ENCODE results near the gene FOXS1.

Gene FOXS1

GRCh38 chr20:31820228-31820627 is 25.2 kb downstream of the FOXS1 start:
- Histone ChIP-seq H3K9me3 (ENCODE audit: control insufficient read depth, low read length) (no peaks in the 10 kb centered on the region), H3K14ac (ENCODE audit: low read length in 2 of 2) (no peak overlapping the region), H3K4ac (ENCODE audit: low read depth in 1 of 2, low read length in 2 of 2) (no peak overlapping the region), H3K4me2 (ENCODE audit: low read length, poor library complexity, severe bottlenecking) (no peak overlapping the region), H4K91ac (ENCODE audit: low read length) (no peak overlapping the region), H3K36me3 (ENCODE audit: control insufficient read depth in 1 of 2, insufficient read depth in 2 of 2, low read depth in 1 of 2, low read length in 2 of 2) (no peaks in the 10 kb centered on the region), H2AFZ (ENCODE audit: low read depth, low read length) (no peak overlapping the region), H2BK5ac (ENCODE audit: low read depth, low read length, poor library complexity, severe bottlenecking) (no peak overlapping the region), H2BK120ac (ENCODE audit: low read depth, low read length) (no peak overlapping the region), H3K9ac (ENCODE audit: low read length) (no peak overlapping the region), H3K79me1 (replicated peaks; ENCODE audit: low read length, poor library complexity, severe bottlenecking) (no peaks in the 10 kb centered on the region), H3K4me1 (ENCODE audit: control insufficient read depth, insufficient read depth, low read depth, low read length) (peaks cover 34% of the 10 kb centered on the region), H3K4me3 (ENCODE audit: insufficient read depth in 1 of 2, low read depth in 1 of 2, low read length in 2 of 2) (no peak overlapping the region), H2BK15ac (ENCODE audit: low read depth, poor library complexity, severe bottlenecking) (no peak overlapping the region), H3K18ac (ENCODE audit: low read depth in 1 of 2, low read length in 2 of 2) (no peak overlapping the region), H3K27ac (ENCODE audit: low read length, poor library complexity, severe bottlenecking) (no peak overlapping the region), H2AK5ac (ENCODE audit: low read length, severe bottlenecking) (no peak overlapping the region), H3K27me3 (ENCODE audit: control insufficient read depth in 1 of 2, insufficient read depth in 1 of 2, low read length in 2 of 2) (peaks cover 4 to 52% of the 10 kb centered on the region in 2 experiments), H2BK12ac (ENCODE audit: low read length in 2 of 2) (no peak overlapping the region), H4K8ac (ENCODE audit: low read length) (no peak overlapping the region), H3K23ac (ENCODE audit: low read length in 2 of 2) (no peak overlapping the region)
- DNase-seq, result no peak
- WGBS, result 82% methylated on average over 6 of the region's 6 CpGs

GRCh38 chr20:31819083-31819784 is 26.2 kb downstream of the FOXS1 start, which contains the start of gene MYLK2:
Gene MYLK2 (plus strand): TSS chr20:31819356. CDS start chr20:31819581, 225 bp downstream.
- H3K9me3 ChIP-seq (ENCODE audit: control insufficient read depth, low read length), result no peaks in the 10 kb centered on the region
- no peak within 1 kb of the TSS for H2BK15ac ChIP-seq (ENCODE audit: low read depth, poor library complexity, severe bottlenecking)
- H3K4me2 ChIP-seq (ENCODE audit: low read length, poor library complexity, severe bottlenecking), result no peak within 1 kb of the TSS
- H3K9ac ChIP-seq (ENCODE audit: low read length), result no peak within 1 kb of the TSS
- H3K4me1 ChIP-seq (ENCODE audit: control insufficient read depth, insufficient read depth, low read depth, low read length), result peaks cover 30% of the 10 kb centered on the region
- H2AFZ ChIP-seq (ENCODE audit: low read depth, low read length), result no peak within 1 kb of the TSS
- no peak within 1 kb of the TSS for H3K4me3 ChIP-seq (ENCODE audit: insufficient read depth in 1 of 2, low read depth in 1 of 2, low read length in 2 of 2)
- no peak within 1 kb of the TSS for H3K14ac ChIP-seq (ENCODE audit: low read length in 2 of 2)
- H3K27me3 ChIP-seq (ENCODE audit: control insufficient read depth in 1 of 2, insufficient read depth in 1 of 2, low read length in 2 of 2), result peaks cover 0 to 42% of the 10 kb centered on the region in 2 experiments
- H2BK12ac ChIP-seq (ENCODE audit: low read length in 2 of 2), result no peak within 1 kb of the TSS
- no peaks in the 10 kb centered on the region for H3K36me3 ChIP-seq (ENCODE audit: control insufficient read depth in 1 of 2, insufficient read depth in 2 of 2, low read depth in 1 of 2, low read length in 2 of 2)
- no peak within 1 kb of the TSS for H4K91ac ChIP-seq (ENCODE audit: low read length)
- no peak within 1 kb of the TSS for H3K27ac ChIP-seq (ENCODE audit: low read length, poor library complexity, severe bottlenecking)
- WGBS, result 87% methylated on average over 16 of the region's 16 CpGs
- H2BK120ac ChIP-seq (ENCODE audit: low read depth, low read length), result no peak within 1 kb of the TSS
- no peak within 1 kb of the TSS for H3K4ac ChIP-seq (ENCODE audit: low read depth in 1 of 2, low read length in 2 of 2)
- H3K18ac ChIP-seq (ENCODE audit: low read depth in 1 of 2, low read length in 2 of 2), result no peak within 1 kb of the TSS
- no peak for DNase-seq
- no peaks in the 10 kb centered on the region for H3K79me1 ChIP-seq (replicated peaks; ENCODE audit: low read length, poor library complexity, severe bottlenecking)
- no peak within 1 kb of the TSS for H3K23ac ChIP-seq (ENCODE audit: low read length in 2 of 2)
- H2BK5ac ChIP-seq (ENCODE audit: low read depth, low read length, poor library complexity, severe bottlenecking), result no peak within 1 kb of the TSS
- H2AK5ac ChIP-seq (ENCODE audit: low read length, severe bottlenecking), result no peak within 1 kb of the TSS
- H4K8ac ChIP-seq (ENCODE audit: low read length), result no peak within 1 kb of the TSS

GRCh38 chr20:31818376-31818908 is 27.0 kb downstream of the FOXS1 start:
- Histone ChIP-seq H3K4ac (ENCODE audit: low read depth in 1 of 2, low read length in 2 of 2) (no peak overlapping the region), H4K91ac (ENCODE audit: low read length) (no peak overlapping the region), H3K4me2 (ENCODE audit: low read length, poor library complexity, severe bottlenecking) (no peak overlapping the region), H3K27me3 (ENCODE audit: control insufficient read depth in 1 of 2, insufficient read depth in 1 of 2, low read length in 2 of 2) (peaks cover 0 to 34% of the 10 kb centered on the region in 2 experiments), H3K4me1 (ENCODE audit: control insufficient read depth, insufficient read depth, low read depth, low read length) (peaks cover 23% of the 10 kb centered on the region), H2AFZ (ENCODE audit: low read depth, low read length) (no peak overlapping the region), H3K36me3 (ENCODE audit: control insufficient read depth in 1 of 2, insufficient read depth in 2 of 2, low read depth in 1 of 2, low read length in 2 of 2) (no peaks in the 10 kb centered on the region), H3K27ac (ENCODE audit: low read length, poor library complexity, severe bottlenecking) (no peak overlapping the region), H2BK5ac (ENCODE audit: low read depth, low read length, poor library complexity, severe bottlenecking) (no peak overlapping the region), H3K9me3 (ENCODE audit: control insufficient read depth, low read length) (no peaks in the 10 kb centered on the region), H3K79me1 (replicated peaks; ENCODE audit: low read length, poor library complexity, severe bottlenecking) (no peaks in the 10 kb centered on the region), H2BK15ac (ENCODE audit: low read depth, poor library complexity, severe bottlenecking) (no peak overlapping the region), H3K23ac (ENCODE audit: low read length in 2 of 2) (no peak overlapping the region), H2AK5ac (ENCODE audit: low read length, severe bottlenecking) (no peak overlapping the region), H3K18ac (ENCODE audit: low read depth in 1 of 2, low read length in 2 of 2) (no peak overlapping the region), H4K8ac (ENCODE audit: low read length) (no peak overlapping the region), H2BK12ac (ENCODE audit: low read length in 2 of 2) (no peak overlapping the region), H3K4me3 (ENCODE audit: insufficient read depth in 1 of 2, low read depth in 1 of 2, low read length in 2 of 2) (no peak overlapping the region), H2BK120ac (ENCODE audit: low read depth, low read length) (no peak overlapping the region), H3K9ac (ENCODE audit: low read length) (no peak overlapping the region), H3K14ac (ENCODE audit: low read length in 2 of 2) (no peak overlapping the region)
- no peak for DNase-seq
- WGBS, result 91% methylated on average over 8 of the region's 8 CpGs

- Histone ChIP-seq H3K23ac (ENCODE audit: low read length in 2 of 2) (no peak overlapping the region), H3K18ac (ENCODE audit: low read depth in 1 of 2, low read length in 2 of 2) (no peak overlapping the region), H4K91ac (ENCODE audit: low read length) (no peak overlapping the region), H4K8ac (ENCODE audit: low read length) (no peak overlapping the region), H2AFZ (ENCODE audit: low read depth, low read length) (no peak overlapping the region), H3K4me1 (ENCODE audit: control insufficient read depth, insufficient read depth, low read depth, low read length) (peaks cover 16% of the 10 kb centered on the region), H3K4ac (ENCODE audit: low read depth in 1 of 2, low read length in 2 of 2) (no peak overlapping the region), H2BK12ac (ENCODE audit: low read length in 2 of 2) (no peak overlapping the region), H3K27me3 (ENCODE audit: control insufficient read depth in 1 of 2, insufficient read depth in 1 of 2, low read length in 2 of 2) (peaks cover 0 to 28% of the 10 kb centered on the region in 2 experiments), H3K14ac (ENCODE audit: low read length in 2 of 2) (no peak overlapping the region), H3K36me3 (ENCODE audit: control insufficient read depth in 1 of 2, insufficient read depth in 2 of 2, low read depth in 1 of 2, low read length in 2 of 2) (no peaks in the 10 kb centered on the region), H2BK120ac (ENCODE audit: low read depth, low read length) (no peak overlapping the region), H3K27ac (ENCODE audit: low read length, poor library complexity, severe bottlenecking) (no peak overlapping the region), H2BK5ac (ENCODE audit: low read depth, low read length, poor library complexity, severe bottlenecking) (no peak overlapping the region), H3K4me2 (ENCODE audit: low read length, poor library complexity, severe bottlenecking) (no peak overlapping the region), H3K79me1 (replicated peaks; ENCODE audit: low read length, poor library complexity, severe bottlenecking) (no peaks in the 10 kb centered on the region), H3K9ac (ENCODE audit: low read length) (no peak overlapping the region), H2BK15ac (ENCODE audit: low read depth, poor library complexity, severe bottlenecking) (no peak overlapping the region), H3K4me3 (ENCODE audit: insufficient read depth in 1 of 2, low read depth in 1 of 2, low read length in 2 of 2) (no peak overlapping the region), H2AK5ac (ENCODE audit: low read length, severe bottlenecking) (no peak overlapping the region), H3K9me3 (ENCODE audit: control insufficient read depth, low read length) (no peaks in the 10 kb centered on the region)
- no peak for DNase-seq
- whole genome bisulfite sequencing, result 89% methylated on average over 4 of the region's 5 CpGs
Observed at GRCh38 chr20:31817461-31817860, 27.9 kb downstream of the FOXS1 start.
